A673 (cell line): ENCODE data around the gene CEP170B. TPM values are rescaled to one million over a fixed set of nuclear protein-coding genes. Genes with fewer than 3 reads are reported as not detected.
A peak's percentile ranks its signal among the peaks of the same experiment; 100 is the strongest.

Source experiments
- BruUV-seq: library from RNA; stranded (reverse); fragments of 400-500 nt; replicated peaks from 2 replicates; lab custom pipeline; 2021; lab: Mats Ljungman, UMichigan
- CTCF ChIA-PET: fragments of 300-600 bp; sonication (Branson Sonifier 250); formaldehyde crosslinking; loops from one replicate; lab custom pipeline; 2022; ENCODE audit warnings: antibody characterized with exemption; lab: Charles Lee
- POLR2A ChIA-PET: fragments of 300-600 bp; sonication (Branson Sonifier 250); formaldehyde crosslinking; loops from one replicate; lab custom pipeline; 2022; ENCODE audit warnings: antibody characterized with exemption; ENCODE audit not compliant: low non-redundant PET; lab: Charles Lee
- DNase-seq: peaks from one replicate; pipeline ENCODE4 v3.0.0-alpha.2; 2015; ENCODE audit warnings: low spot score
- H3K27ac ChIP-seq: fragments of 200-600 bp; sonication (generic); 2 replicates; pipeline ENCODE4 v1.5.1; 2016; ENCODE audit warnings: mixed run types, low read depth, mild to moderate bottlenecking, mixed read lengths, antibody characterized with exemption, low read length; ENCODE audit not compliant: poor library complexity, severe bottlenecking
- H3K27me3 ChIP-seq: fragments of 200-600 bp; sonication (generic); replicated peaks from 2 replicates; pipeline ENCODE4 v1.6.1; 2017; ENCODE audit warnings: mixed run types, low read depth, mild to moderate bottlenecking, mixed read lengths, antibody characterized with exemption, low read length; ENCODE audit not compliant: insufficient read depth, poor library complexity
- H3K36me3 ChIP-seq: fragments of 200-600 bp; sonication (generic); 2 replicates; pipeline ENCODE4 v1.6.1; 2016; ENCODE audit warnings: mixed run types, mild to moderate bottlenecking, mixed read lengths, antibody characterized with exemption, low read length; ENCODE audit not compliant: insufficient read depth, poor library complexity, severe bottlenecking
- H3K4me1 ChIP-seq: fragments of 200-600 bp; sonication (generic); 2 replicates; pipeline ENCODE4 v1.6.1; 2017; ENCODE audit warnings: mixed run types, mild to moderate bottlenecking, mixed read lengths, antibody characterized with exemption, low read length; ENCODE audit not compliant: insufficient read depth, poor library complexity, severe bottlenecking
- H3K4me3 ChIP-seq: fragments of 200-600 bp; sonication (generic); 2 replicates; pipeline ENCODE4 v1.5.1; 2016; ENCODE audit warnings: low read depth, mixed run types, mild to moderate bottlenecking, mixed read lengths, low read length; ENCODE audit not compliant: poor library complexity, severe bottlenecking
- H3K9me3 ChIP-seq: fragments of 200-600 bp; sonication (generic); 2 replicates; pipeline ENCODE4 v1.6.1; 2016; ENCODE audit warnings: mixed run types, low read depth, mild to moderate bottlenecking, mixed read lengths, antibody characterized with exemption, low read length; ENCODE audit not compliant: poor library complexity, severe bottlenecking
- CTCF ChIP-seq: fragments of 300-800, 200-600 bp; sonication (generic); conservative IDR thresholded peaks from 2 replicates; pipeline ENCODE4 v1.5.1; 2017; ENCODE audit warnings: low read depth, mild to moderate bottlenecking, antibody characterized with exemption, low read length, moderate library complexity, mixed read lengths
- EZH2 ChIP-seq: fragments of 200-600 bp; sonication (generic); IDR thresholded peaks from 2 replicates; pipeline ENCODE4 v1.6.1; 2017; ENCODE audit warnings: borderline replicate concordance, low read depth, mild to moderate bottlenecking, mixed read lengths, antibody characterized with exemption, low read length; ENCODE audit not compliant: poor library complexity, severe bottlenecking
- intact Hi-C: fragments of 100-400 bp; cut with micrococcal nuclease; formaldehyde crosslinking; loops from one replicate; pipeline ENCODE4 v1.10.0; 2022; ENCODE audit not compliant: unreplicated experiment
- total RNA-seq: library from RNA; stranded (reverse); gene quantifications from 2 replicates; pipeline ENCODE4 v1.2.3, GENCODE V29; 2021

CEP170B gene
- total RNA-seq, 1 experiment from 2014 or later, result 20.8 TPM

- TF ChIP-seq CTCF (no peak), EZH2 (no peak)
- H3K4me1 ChIP-seq, result no peaks in the 10 kb centered on the region
- no peaks in the 10 kb centered on the region for H3K9me3 ChIP-seq
- H3K27me3 ChIP-seq, result no peaks in the 10 kb centered on the region
- BruUV-seq, result no TSS peak
- no peak overlapping the region for H3K27ac ChIP-seq
- H3K4me3 ChIP-seq, result no peak overlapping the region
- no peaks in the 10 kb centered on the region for H3K36me3 ChIP-seq
- peak; percentile 33 for DNase-seq
- ChIA-PET POLR2A (no interaction called here), CTCF (interaction anchor here (0.6 kb wide), 1 partner anchor 472 kb away, joined by 5 read pairs; no protein-coding TSS in a partner anchor)
- intact Hi-C loops, result no loop called here
These were observed 33.9 kb downstream of the CEP170B start for GRCh38 chr14:104898870-104899510.

- H3K36me3 ChIP-seq, result no peaks in the 10 kb centered on the region
- TF ChIP-seq EZH2, result no peak
- TF ChIP-seq CTCF, result no peak
- H3K27ac ChIP-seq, result no peak overlapping the region
- CTCF ChIA-PET, result no interaction called here
- intact Hi-C loops, result no loop called here
- POLR2A ChIA-PET, result no interaction called here
- DNase-seq, result no peak
- no peak overlapping the region for H3K4me3 ChIP-seq
- no peaks in the 10 kb centered on the region for H3K4me1 ChIP-seq
- no peaks in the 10 kb centered on the region for H3K9me3 ChIP-seq
- no TSS peak for BruUV-seq
- no peaks in the 10 kb centered on the region for H3K27me3 ChIP-seq
These were observed 34.7 kb downstream of the CEP170B start for GRCh38 chr14:104899781-104900180.

DNA sequence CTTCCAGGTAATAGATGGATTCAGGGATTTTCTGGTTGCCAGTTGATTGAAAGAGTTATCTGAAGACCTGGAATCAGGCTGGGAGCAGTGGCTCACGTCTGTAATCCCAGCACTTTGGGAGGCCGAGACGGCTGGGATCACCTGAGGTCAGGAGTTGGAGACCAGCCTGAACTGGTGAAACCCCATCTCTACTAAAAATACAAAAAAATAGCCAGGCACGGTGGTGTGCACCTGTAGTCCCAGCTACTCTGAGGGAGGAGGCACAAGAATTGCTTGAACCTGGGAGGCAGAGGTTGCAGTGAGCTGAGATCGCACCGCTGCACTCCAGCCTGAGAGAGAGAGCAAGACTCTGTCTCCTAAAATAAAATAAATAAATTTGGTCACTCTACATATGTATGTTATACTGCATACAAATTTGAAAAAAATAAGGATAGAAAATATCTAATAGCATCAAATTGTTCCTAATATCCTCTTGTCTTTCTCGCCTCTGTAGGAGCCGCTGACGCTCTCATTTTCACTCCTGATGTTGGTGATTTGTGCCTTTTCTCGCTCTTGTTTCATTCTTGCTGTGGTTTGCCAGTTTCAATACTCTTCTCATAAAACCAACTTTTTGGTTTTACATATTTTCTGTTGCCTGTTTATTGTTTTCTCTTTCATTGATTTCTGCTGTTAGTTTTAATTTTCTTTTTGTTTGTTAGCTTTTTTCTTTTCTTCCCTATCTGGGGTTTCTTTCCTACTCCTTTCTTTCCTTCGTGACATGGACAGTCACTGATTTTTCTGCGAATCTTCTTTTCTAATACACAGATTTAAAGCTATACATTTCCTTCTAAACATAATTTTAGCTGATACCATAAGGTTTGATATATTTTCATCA, 35.8 kb downstream of the CEP170B start:
- ChIA-PET CTCF (no interaction called here), POLR2A (no interaction called here)
- BruUV-seq, result no TSS peak
- no peaks in the 10 kb centered on the region for H3K27me3 ChIP-seq
- H3K36me3 ChIP-seq, result no peaks in the 10 kb centered on the region
- no peak overlapping the region for H3K4me3 ChIP-seq
- no peaks in the 10 kb centered on the region for H3K4me1 ChIP-seq
- no peak overlapping the region for H3K27ac ChIP-seq
- TF ChIP-seq CTCF, result no peak
- TF ChIP-seq EZH2, result no peak
- intact Hi-C loops, result no loop called here
- DNase-seq, result no peak
- no peaks in the 10 kb centered on the region for H3K9me3 ChIP-seq
